ENCODE data around the gene UCN2.

The UCN2 gene

GRCh38 chr3:48544141-48544540, 19.4 kb downstream of the UCN2 start:
- Histone ChIP-seq H3K36me3 (ENCODE audit: control insufficient read depth, low read length) (peaks cover 43% of the 10 kb centered on the region), H3K9me2 (replicated peaks; ENCODE audit: control insufficient read depth, low read length) (no peaks in the 10 kb centered on the region), H3K27ac (ENCODE audit: low read depth, low read length) (no peak overlapping the region)

GRCh38 chr3:48543271-48543866, 20.2 kb downstream of the UCN2 start:
- H3K4me2 ChIP-seq (ENCODE audit: low read length): no peak overlapping the region

More at GRCh38 chr3:48544141-48544540, 19.4 kb downstream of the UCN2 start:
- no peaks in the 10 kb centered on the region for H3F3A ChIP-seq (ENCODE audit: control insufficient read depth, insufficient read depth)
- H3K9me3 ChIP-seq (ENCODE audit: control insufficient read depth, insufficient read depth, low read length): no peaks in the 10 kb centered on the region
- TF ChIP-seq EZH2phosphoT487 (IDR thresholded peaks at IDR 0.05; ENCODE audit: borderline replicate concordance, low read length) (no peak), CTCF (IDR thresholded peaks at IDR 0.05; ENCODE audit: low read depth, low read length, poor library complexity, severe bottlenecking) (no peak)
- H3K4me1 ChIP-seq (ENCODE audit: control insufficient read depth, low read length): no peaks in the 10 kb centered on the region
- no peaks in the 10 kb centered on the region for H3K79me2 ChIP-seq (ENCODE audit: control insufficient read depth, low read length)
- no peaks in the 10 kb centered on the region for H3K27me3 ChIP-seq (ENCODE audit: control insufficient read depth, low read length)
- no peaks in the 10 kb centered on the region for H4K20me1 ChIP-seq (ENCODE audit: control insufficient read depth, insufficient read depth, low read depth, low read length)
- H3K4me2 ChIP-seq (ENCODE audit: low read length): no peak overlapping the region
- no peak overlapping the region for H3K4me3 ChIP-seq (ENCODE audit: low read length)

GRCh38 chr3:48538451-48538850, 25.1 kb downstream of the UCN2 start:
- peaks cover 51% of the 10 kb centered on the region for H3K36me3 ChIP-seq (ENCODE audit: control insufficient read depth, low read length)
- no peak for TF ChIP-seq EZH2phosphoT487 (IDR thresholded peaks at IDR 0.05; ENCODE audit: borderline replicate concordance, low read length)
- TF ChIP-seq CTCF (IDR thresholded peaks at IDR 0.05; ENCODE audit: low read depth, low read length, poor library complexity, severe bottlenecking): no peak
- H3K9me2 ChIP-seq (replicated peaks; ENCODE audit: control insufficient read depth, low read length): no peaks in the 10 kb centered on the region
- no peaks in the 10 kb centered on the region for H4K20me1 ChIP-seq (ENCODE audit: control insufficient read depth, insufficient read depth, low read depth, low read length)
- no peaks in the 10 kb centered on the region for H3K4me1 ChIP-seq (ENCODE audit: control insufficient read depth, low read length)
- H3K79me2 ChIP-seq (ENCODE audit: control insufficient read depth, low read length): no peaks in the 10 kb centered on the region
- H3F3A ChIP-seq (ENCODE audit: control insufficient read depth, insufficient read depth): no peaks in the 10 kb centered on the region
- H3K4me3 ChIP-seq (ENCODE audit: low read length): no peak overlapping the region
- no peak overlapping the region for H3K27ac ChIP-seq (ENCODE audit: low read depth, low read length)
- no peaks in the 10 kb centered on the region for H3K27me3 ChIP-seq (ENCODE audit: control insufficient read depth, low read length)
- no peak overlapping the region for H3K4me2 ChIP-seq (ENCODE audit: low read length)
- no peaks in the 10 kb centered on the region for H3K9me3 ChIP-seq (ENCODE audit: control insufficient read depth, insufficient read depth, low read length)

More at GRCh38 chr3:48543271-48543866, 20.2 kb downstream of the UCN2 start:
- Histone ChIP-seq H3K4me1 (ENCODE audit: control insufficient read depth, low read length) (no peaks in the 10 kb centered on the region), H3K27me3 (ENCODE audit: control insufficient read depth, low read length) (no peaks in the 10 kb centered on the region), H3K9me3 (ENCODE audit: control insufficient read depth, insufficient read depth, low read length) (no peaks in the 10 kb centered on the region), H4K20me1 (ENCODE audit: control insufficient read depth, insufficient read depth, low read depth, low read length) (no peaks in the 10 kb centered on the region), H3F3A (ENCODE audit: control insufficient read depth, insufficient read depth) (no peaks in the 10 kb centered on the region), H3K9me2 (replicated peaks; ENCODE audit: control insufficient read depth, low read length) (no peaks in the 10 kb centered on the region), H3K36me3 (ENCODE audit: control insufficient read depth, low read length) (peaks cover 43% of the 10 kb centered on the region), H3K4me3 (ENCODE audit: low read length) (no peak overlapping the region), H3K79me2 (ENCODE audit: control insufficient read depth, low read length) (no peaks in the 10 kb centered on the region), H3K27ac (ENCODE audit: low read depth, low read length) (no peak overlapping the region)
- TF ChIP-seq CTCF (IDR thresholded peaks at IDR 0.05; ENCODE audit: low read depth, low read length, poor library complexity, severe bottlenecking) (no peak), EZH2phosphoT487 (IDR thresholded peaks at IDR 0.05; ENCODE audit: borderline replicate concordance, low read length) (no peak)
